Measurements from ENCODE around the gene PCGF5.

PCGF5 gene

GRCh38 chr10:91220954-91221675 lies 652 bp downstream of the PCGF5 start:
- Histone ChIP-seq H3K27ac (ENCODE audit: insufficient read depth in 1 of 2, low read depth in 1 of 2, low read length in 2 of 2, poor library complexity in 1 of 2, severe bottlenecking in 2 of 2) (peak overlapping the region; percentile 77 to 86), H3K9me3 (ENCODE audit: control extremely low read depth in 1 of 5, control insufficient read depth in 4 of 5, insufficient read depth in 2 of 5, low read depth in 1 of 5, low read length in 4 of 5) (no peaks in the 10 kb centered on the region), H3K4me1 (ENCODE audit: control extremely low read depth in 1 of 4, control insufficient read depth in 4 of 4, insufficient read depth in 4 of 4, low read length in 3 of 4) (peaks cover 6 to 17% (median 13%) of the 10 kb centered on the region in 4 experiments), H3K36me3 (ENCODE audit: control insufficient read depth in 4 of 4, insufficient read depth in 4 of 4, low read length in 3 of 4) (peaks cover 0 to 6% (median 1%) of the 10 kb centered on the region in 4 experiments), H3K27me3 (replicated peaks in 2 of 5; ENCODE audit: control insufficient read depth in 4 of 5, insufficient read depth in 5 of 5, low read length in 4 of 5) (peaks cover 0 to 2% (median 0%) of the 10 kb centered on the region in 5 experiments), H3K4me3 (ENCODE audit: control insufficient read depth in 1 of 7, extremely low read depth in 1 of 7, insufficient read depth in 4 of 7, low read depth in 2 of 7, low read length in 6 of 7) (peak overlapping the region; percentile 86 to 94 (median 88))
- CTCF ChIA-PET: interaction anchor here (2.3 kb wide), 1 partner anchor 20 kb away, joined by 5 read pairs; no protein-coding TSS in a partner anchor
- POLR2A ChIA-PET: interaction anchor here (1.3 to 1.5 kb wide), 2 partner anchors 58 to 59 kb away, joined by 4 to 5 read pairs; no protein-coding TSS in a partner anchor
- peak; percentile 32 to 77 (median 72) for DNase-seq
- WGBS (ENCODE audit: insufficient coverage): under 1% methylated on average over 27 of the region's 40 CpGs

DNA sequence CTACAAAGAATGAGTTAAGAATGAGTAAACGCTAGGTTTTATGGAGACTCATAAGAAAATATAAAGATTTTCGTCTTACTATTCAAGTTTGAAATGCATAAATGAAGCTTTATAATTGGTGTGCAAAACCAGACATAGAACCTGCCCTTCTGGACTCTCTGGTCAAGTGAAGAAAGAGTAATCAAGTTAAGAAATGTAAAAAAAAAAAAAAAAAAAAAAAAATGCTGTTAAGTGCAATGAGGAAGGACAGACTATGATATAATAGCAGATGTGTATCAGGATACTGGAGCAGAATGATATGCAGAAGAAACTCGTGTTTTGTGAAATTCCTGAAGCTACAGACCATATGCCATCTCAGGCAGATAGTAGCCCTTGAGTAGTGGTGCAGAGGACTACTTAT lies 5.6 kb downstream of the PCGF5 start:
- CTCF ChIA-PET: interaction anchor here (0.8 to 2.0 kb wide), 3 partner anchors 10 to 314 kb away, joined by 3 to 6 read pairs (median 4); no protein-coding TSS in a partner anchor

GRCh38 chr10:91227576-91227975 lies 7.1 kb downstream of the PCGF5 start:
- ChIA-PET CTCF (interaction anchor here (1.4 to 2.0 kb wide), 2 partner anchors 9 to 23 kb away, joined by 3 to 6 read pairs; no protein-coding TSS in a partner anchor), POLR2A (interaction anchor here (0.7 kb wide), 1 partner anchor 64 kb away, joined by 3 read pairs; no protein-coding TSS in a partner anchor)
- Histone ChIP-seq H3K36me3 (ENCODE audit: control insufficient read depth in 4 of 4, insufficient read depth in 4 of 4, low read length in 3 of 4) (peaks cover 0 to 8% (median 5%) of the 10 kb centered on the region in 4 experiments), H3K27me3 (replicated peaks in 2 of 5; ENCODE audit: control insufficient read depth in 4 of 5, insufficient read depth in 5 of 5, low read length in 4 of 5) (no peaks in the 10 kb centered on the region), H3K9me3 (ENCODE audit: control extremely low read depth in 1 of 5, control insufficient read depth in 4 of 5, insufficient read depth in 2 of 5, low read depth in 1 of 5, low read length in 4 of 5) (no peaks in the 10 kb centered on the region), H3K4me3 (ENCODE audit: control insufficient read depth in 1 of 7, extremely low read depth in 1 of 7, insufficient read depth in 4 of 7, low read depth in 2 of 7, low read length in 6 of 7) (no peak overlapping the region), H3K27ac (ENCODE audit: insufficient read depth in 1 of 2, low read depth in 1 of 2, low read length in 2 of 2, poor library complexity in 1 of 2, severe bottlenecking in 2 of 2) (no peak overlapping the region), H3K4me1 (ENCODE audit: control extremely low read depth in 1 of 4, control insufficient read depth in 4 of 4, insufficient read depth in 4 of 4, low read length in 3 of 4) (peaks cover 0 to 9% (median under 1%) of the 10 kb centered on the region in 4 experiments)
- 11% methylated on average over 1 of the region's 1 CpG for WGBS (ENCODE audit: insufficient coverage)
- no peak for DNase-seq

More for the DNA sequence above, 5.6 kb downstream of the PCGF5 start:
- Histone ChIP-seq H3K27ac (ENCODE audit: insufficient read depth in 1 of 2, low read depth in 1 of 2, low read length in 2 of 2, poor library complexity in 1 of 2, severe bottlenecking in 2 of 2) (no peak overlapping the region), H3K9me3 (ENCODE audit: control extremely low read depth in 1 of 5, control insufficient read depth in 4 of 5, insufficient read depth in 2 of 5, low read depth in 1 of 5, low read length in 4 of 5) (no peaks in the 10 kb centered on the region), H3K27me3 (replicated peaks in 2 of 5; ENCODE audit: control insufficient read depth in 4 of 5, insufficient read depth in 5 of 5, low read length in 4 of 5) (no peaks in the 10 kb centered on the region), H3K4me1 (ENCODE audit: control extremely low read depth in 1 of 4, control insufficient read depth in 4 of 4, insufficient read depth in 4 of 4, low read length in 3 of 4) (peaks cover 3 to 17% (median 9%) of the 10 kb centered on the region in 4 experiments), H3K36me3 (ENCODE audit: control insufficient read depth in 4 of 4, insufficient read depth in 4 of 4, low read length in 3 of 4) (peaks cover 0 to 9% (median 5%) of the 10 kb centered on the region in 4 experiments), H3K4me3 (ENCODE audit: control insufficient read depth in 1 of 7, extremely low read depth in 1 of 7, insufficient read depth in 4 of 7, low read depth in 2 of 7, low read length in 6 of 7) (no peak overlapping the region)
- POLR2A ChIA-PET: no interaction called here
- WGBS (ENCODE audit: insufficient coverage): 60% methylated on average over 2 of the region's 3 CpGs
- DNase-seq: no peak

- WGBS (ENCODE audit: insufficient coverage): no CpG with 5 or more reads among the region's 1 CpG
- ChIA-PET CTCF (interaction anchor here (0.6 kb wide), 1 partner anchor 59 kb away, joined by 3 read pairs; no protein-coding TSS in a partner anchor), POLR2A (no interaction called here)
- Histone ChIP-seq H3K36me3 (ENCODE audit: control insufficient read depth in 4 of 4, insufficient read depth in 4 of 4, low read length in 3 of 4) (peaks cover 0 to 4% (median 3%) of the 10 kb centered on the region in 4 experiments), H3K27ac (ENCODE audit: insufficient read depth in 1 of 2, low read depth in 1 of 2, low read length in 2 of 2, poor library complexity in 1 of 2, severe bottlenecking in 2 of 2) (no peak overlapping the region), H3K4me3 (ENCODE audit: control insufficient read depth in 1 of 7, extremely low read depth in 1 of 7, insufficient read depth in 4 of 7, low read depth in 2 of 7, low read length in 6 of 7) (no peak overlapping the region), H3K4me1 (ENCODE audit: control extremely low read depth in 1 of 4, control insufficient read depth in 4 of 4, insufficient read depth in 4 of 4, low read length in 3 of 4) (peaks cover 0 to 9% (median under 1%) of the 10 kb centered on the region in 4 experiments), H3K9me3 (ENCODE audit: control extremely low read depth in 1 of 5, control insufficient read depth in 4 of 5, insufficient read depth in 2 of 5, low read depth in 1 of 5, low read length in 4 of 5) (no peaks in the 10 kb centered on the region), H3K27me3 (replicated peaks in 2 of 5; ENCODE audit: control insufficient read depth in 4 of 5, insufficient read depth in 5 of 5, low read length in 4 of 5) (no peaks in the 10 kb centered on the region)
- no peak for DNase-seq
Observed at GRCh38 chr10:91229683-91230082, 9.2 kb downstream of the PCGF5 start.

DNA sequence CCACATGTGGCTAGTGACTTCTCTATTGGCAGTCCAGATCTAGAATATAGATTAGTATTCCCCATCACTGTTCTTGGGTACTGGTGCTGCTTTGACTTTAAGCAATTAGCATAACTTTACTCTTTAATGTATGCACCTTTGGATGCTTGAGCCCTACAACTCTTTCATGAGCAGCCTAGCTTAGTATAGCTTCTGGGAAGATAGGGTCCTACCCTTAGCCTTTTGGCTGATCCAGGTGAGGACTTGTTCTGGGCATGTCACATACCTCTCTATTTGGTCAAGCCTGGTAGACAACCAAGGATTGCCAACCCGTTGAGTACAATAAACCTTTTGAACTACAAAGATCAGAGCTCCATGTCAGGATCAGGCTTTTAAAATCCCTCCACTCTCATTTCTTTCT lies 17.7 kb downstream of the PCGF5 start:
- CTCF ChIA-PET: interaction anchor here (1.7 to 3.9 kb wide), 2 partner anchors 9 to 12 kb away, joined by 4 to 31 read pairs; no protein-coding TSS in a partner anchor
- H3K27ac ChIP-seq (ENCODE audit: insufficient read depth in 1 of 2, low read depth in 1 of 2, low read length in 2 of 2, poor library complexity in 1 of 2, severe bottlenecking in 2 of 2): no peak overlapping the region
- POLR2A ChIA-PET: no interaction called here

GRCh38 chr10:91239789-91240188 lies 19.3 kb downstream of the PCGF5 start:
- Histone ChIP-seq H3K27ac (ENCODE audit: insufficient read depth in 1 of 2, low read depth in 1 of 2, low read length in 2 of 2, poor library complexity in 1 of 2, severe bottlenecking in 2 of 2) (no peak overlapping the region), H3K36me3 (ENCODE audit: control insufficient read depth in 4 of 4, insufficient read depth in 4 of 4, low read length in 3 of 4) (peaks cover 0 to 5% (median 0%) of the 10 kb centered on the region in 4 experiments), H3K4me1 (ENCODE audit: control extremely low read depth in 1 of 4, control insufficient read depth in 4 of 4, insufficient read depth in 4 of 4, low read length in 3 of 4) (no peaks in the 10 kb centered on the region), H3K9me3 (ENCODE audit: control extremely low read depth in 1 of 5, control insufficient read depth in 4 of 5, insufficient read depth in 2 of 5, low read depth in 1 of 5, low read length in 4 of 5) (no peaks in the 10 kb centered on the region), H3K4me3 (ENCODE audit: control insufficient read depth in 1 of 7, extremely low read depth in 1 of 7, insufficient read depth in 4 of 7, low read depth in 2 of 7, low read length in 6 of 7) (no peak overlapping the region), H3K27me3 (replicated peaks in 2 of 5; ENCODE audit: control insufficient read depth in 4 of 5, insufficient read depth in 5 of 5, low read length in 4 of 5) (no peaks in the 10 kb centered on the region)
- ChIA-PET CTCF (interaction anchor here (3.9 kb wide), 1 partner anchor 11 kb away, joined by 31 read pairs; no protein-coding TSS in a partner anchor), POLR2A (no interaction called here)
- DNase-seq: no peak
- WGBS (ENCODE audit: insufficient coverage): 100% methylated on average over 1 of the region's 1 CpG

More for the DNA sequence above, 17.7 kb downstream of the PCGF5 start:
- no peaks in the 10 kb centered on the region for H3K27me3 ChIP-seq (replicated peaks in 2 of 5; ENCODE audit: control insufficient read depth in 4 of 5, insufficient read depth in 5 of 5, low read length in 4 of 5)
- no peak for DNase-seq
- H3K4me1 ChIP-seq (ENCODE audit: control extremely low read depth in 1 of 4, control insufficient read depth in 4 of 4, insufficient read depth in 4 of 4, low read length in 3 of 4): no peaks in the 10 kb centered on the region
- 100% methylated on average over 1 of the region's 1 CpG for WGBS (ENCODE audit: insufficient coverage)
- H3K9me3 ChIP-seq (ENCODE audit: control extremely low read depth in 1 of 5, control insufficient read depth in 4 of 5, insufficient read depth in 2 of 5, low read depth in 1 of 5, low read length in 4 of 5): no peaks in the 10 kb centered on the region
- no peak overlapping the region for H3K4me3 ChIP-seq (ENCODE audit: control insufficient read depth in 1 of 7, extremely low read depth in 1 of 7, insufficient read depth in 4 of 7, low read depth in 2 of 7, low read length in 6 of 7)
- H3K36me3 ChIP-seq (ENCODE audit: control insufficient read depth in 4 of 4, insufficient read depth in 4 of 4, low read length in 3 of 4): no peaks in the 10 kb centered on the region

GRCh38 chr10:91242940-91243339 lies 22.5 kb downstream of the PCGF5 start:
- Histone ChIP-seq H3K27me3 (replicated peaks in 2 of 5; ENCODE audit: control insufficient read depth in 4 of 5, insufficient read depth in 5 of 5, low read length in 4 of 5) (no peaks in the 10 kb centered on the region), H3K9me3 (ENCODE audit: control extremely low read depth in 1 of 5, control insufficient read depth in 4 of 5, insufficient read depth in 2 of 5, low read depth in 1 of 5, low read length in 4 of 5) (no peaks in the 10 kb centered on the region), H3K4me3 (ENCODE audit: control insufficient read depth in 1 of 7, extremely low read depth in 1 of 7, insufficient read depth in 4 of 7, low read depth in 2 of 7, low read length in 6 of 7) (no peak overlapping the region), H3K4me1 (ENCODE audit: control extremely low read depth in 1 of 4, control insufficient read depth in 4 of 4, insufficient read depth in 4 of 4, low read length in 3 of 4) (no peaks in the 10 kb centered on the region), H3K27ac (ENCODE audit: insufficient read depth in 1 of 2, low read depth in 1 of 2, low read length in 2 of 2, poor library complexity in 1 of 2, severe bottlenecking in 2 of 2) (no peak overlapping the region), H3K36me3 (ENCODE audit: control insufficient read depth in 4 of 4, insufficient read depth in 4 of 4, low read length in 3 of 4) (peaks cover 0 to 5% (median 0%) of the 10 kb centered on the region in 4 experiments)
- 100% methylated on average over 1 of the region's 2 CpGs for WGBS (ENCODE audit: insufficient coverage)
- no peak for DNase-seq
- POLR2A ChIA-PET: no interaction called here
- CTCF ChIA-PET: interaction anchor here (0.5 to 1.4 kb wide), 2 partner anchors 24 to 582 kb away, joined by 3 read pairs; no protein-coding TSS in a partner anchor
